ENCODE data around the gene SF3B1. TPM values are rescaled to one million over a fixed set of nuclear protein-coding genes. Genes with fewer than 3 reads are reported as not detected.

The SF3B1 gene
- total and polyA plus RNA-seq, 2 experiments from 2014 or later = 196 to 216 TPM

DNA sequence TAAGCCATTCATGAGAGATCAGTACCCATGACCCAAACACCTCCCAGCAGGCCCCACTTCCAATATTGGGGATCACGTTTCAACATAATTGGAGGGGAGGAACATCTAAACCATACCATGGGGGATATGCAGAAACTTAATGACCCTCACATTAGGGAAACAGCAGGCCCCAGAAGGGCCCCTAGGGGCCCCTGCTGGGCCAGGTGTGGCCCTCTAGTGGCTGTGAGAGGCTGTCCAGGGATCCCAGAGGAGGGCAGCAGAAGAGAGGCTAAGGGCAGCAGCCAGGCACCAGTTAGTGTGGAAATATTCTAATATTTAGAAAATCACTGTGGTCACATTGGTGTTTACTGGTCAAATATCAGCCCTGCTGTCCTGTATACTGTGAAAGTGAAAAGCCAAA is 75.0 kb downstream of the SF3B1 start:
- peaks cover 22% of the 10 kb centered on the region for H3K4me1 ChIP-seq (ENCODE audit: insufficient read depth)
- no peak overlapping the region for H3K27ac ChIP-seq
- H3K9ac ChIP-seq = no peak overlapping the region
- in situ Hi-C loops (cut with MboI) = no loop called here
- H3K79me2 ChIP-seq (ENCODE audit: insufficient read depth) = no peaks in the 10 kb centered on the region
- no peak for DNase-seq
- H4K20me1 ChIP-seq (ENCODE audit: insufficient read depth) = no peaks in the 10 kb centered on the region
- H3K36me3 ChIP-seq (ENCODE audit: low read depth) = no peaks in the 10 kb centered on the region
- H3F3A ChIP-seq (ENCODE audit: insufficient read depth) = peaks cover 29% of the 10 kb centered on the region
- no peaks in the 10 kb centered on the region for H3K9me3 ChIP-seq (ENCODE audit: low read depth)
- peaks cover 7% of the 10 kb centered on the region for H3K27me3 ChIP-seq (replicated peaks; ENCODE audit: insufficient read depth)
- no peak overlapping the region for H2AFZ ChIP-seq
- TF ChIP-seq EZH2 (IDR thresholded peaks at IDR 0.05; ENCODE audit: insufficient read depth, poor library complexity, severe bottlenecking) = no peak
- no peak for TF ChIP-seq EZH2phosphoT487 (IDR thresholded peaks at IDR 0.05; ENCODE audit: insufficient read depth, low read depth)
- H3K4me3 ChIP-seq = no peak overlapping the region
- H3K4me2 ChIP-seq (ENCODE audit: unreplicated experiment) = no peak overlapping the region
- WGBS, 2 experiments (ENCODE audit: low coverage in 1 of 2, low lambda C conversion rate in 2 of 2, missing lambda C conversion rate in 2 of 2) = 91 to 93% methylated on average over 1 of the region's 1 CpG
- H3K9me2 ChIP-seq (ENCODE audit: insufficient read depth) = no peaks in the 10 kb centered on the region

DNA sequence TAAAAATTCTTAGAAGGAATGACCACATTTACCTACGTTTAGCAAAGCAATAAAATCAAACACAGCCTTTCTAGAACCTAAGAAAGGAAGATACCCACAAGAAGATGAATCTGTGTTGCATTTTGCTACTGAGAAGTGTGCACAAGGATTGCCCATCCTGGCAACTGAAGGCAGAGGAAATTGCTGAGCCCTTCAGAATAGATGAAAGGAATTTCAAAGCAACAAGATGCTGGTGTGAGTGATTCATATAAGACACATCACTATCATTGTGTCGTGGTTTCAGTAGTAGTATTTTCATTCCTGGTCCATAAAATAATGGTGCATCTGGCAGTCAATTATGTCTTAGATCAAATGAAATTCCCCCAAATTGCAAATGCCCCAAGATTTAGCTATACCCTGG is 75.9 kb downstream of the SF3B1 start:
- no peaks in the 10 kb centered on the region for H3K9me2 ChIP-seq (ENCODE audit: insufficient read depth)
- in situ Hi-C loops (cut with MboI) = no loop called here
- no peaks in the 10 kb centered on the region for H3K36me3 ChIP-seq (ENCODE audit: low read depth)

DNA sequence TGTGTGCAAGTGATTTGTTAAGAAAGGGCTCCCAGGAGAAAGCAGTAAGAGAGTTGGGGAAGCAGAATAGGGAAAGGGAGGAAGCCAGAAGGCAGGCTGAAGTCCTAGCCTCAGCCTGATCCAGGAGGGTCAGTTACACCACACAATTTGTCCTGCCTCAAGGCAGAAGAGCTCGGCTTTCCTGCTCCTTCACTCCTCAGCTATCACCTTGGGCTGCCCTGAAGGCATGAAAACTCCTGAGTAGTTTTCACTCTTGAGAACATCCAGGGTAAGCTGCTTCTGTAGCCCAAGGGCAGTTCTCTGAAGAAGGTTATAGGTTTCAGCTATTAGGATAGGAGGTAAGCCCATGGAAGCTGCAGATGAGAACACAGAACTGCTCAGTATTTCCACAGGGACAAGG is 76.8 kb downstream of the SF3B1 start:
- H3K4me1 ChIP-seq (ENCODE audit: insufficient read depth) = peaks cover 22% of the 10 kb centered on the region
- no peak overlapping the region for H3K4me2 ChIP-seq (ENCODE audit: unreplicated experiment)
- no peak overlapping the region for H3K4me3 ChIP-seq
- H3K36me3 ChIP-seq (ENCODE audit: low read depth) = no peaks in the 10 kb centered on the region
- TF ChIP-seq EZH2 (IDR thresholded peaks at IDR 0.05; ENCODE audit: insufficient read depth, poor library complexity, severe bottlenecking) (no peak), EZH2phosphoT487 (IDR thresholded peaks at IDR 0.05; ENCODE audit: insufficient read depth, low read depth) (no peak)
- in situ Hi-C loops (cut with MboI) = no loop called here
- 92 to 100% methylated on average over 1 of the region's 1 CpG for WGBS, 2 experiments (ENCODE audit: low coverage in 1 of 2, low lambda C conversion rate in 2 of 2, missing lambda C conversion rate in 2 of 2)
- H3K79me2 ChIP-seq (ENCODE audit: insufficient read depth) = no peaks in the 10 kb centered on the region
- H3K27me3 ChIP-seq (replicated peaks; ENCODE audit: insufficient read depth) = peaks cover 7% of the 10 kb centered on the region
- H3K9ac ChIP-seq = no peak overlapping the region
- H3F3A ChIP-seq (ENCODE audit: insufficient read depth) = peaks cover 29% of the 10 kb centered on the region
- H3K27ac ChIP-seq = no peak overlapping the region
- H3K9me3 ChIP-seq (ENCODE audit: low read depth) = no peaks in the 10 kb centered on the region
- no peaks in the 10 kb centered on the region for H4K20me1 ChIP-seq (ENCODE audit: insufficient read depth)
- no peak for DNase-seq
- no peaks in the 10 kb centered on the region for H3K9me2 ChIP-seq (ENCODE audit: insufficient read depth)
- no peak overlapping the region for H2AFZ ChIP-seq

More for the DNA sequence above, 75.9 kb downstream of the SF3B1 start:
- Histone ChIP-seq H3K9me3 (ENCODE audit: low read depth) (no peaks in the 10 kb centered on the region), H3F3A (ENCODE audit: insufficient read depth) (peaks cover 29% of the 10 kb centered on the region), H3K4me2 (ENCODE audit: unreplicated experiment) (no peak overlapping the region), H3K27me3 (replicated peaks; ENCODE audit: insufficient read depth) (peaks cover 7% of the 10 kb centered on the region), H4K20me1 (ENCODE audit: insufficient read depth) (no peaks in the 10 kb centered on the region), H3K79me2 (ENCODE audit: insufficient read depth) (no peaks in the 10 kb centered on the region), H3K9ac (no peak overlapping the region), H2AFZ (no peak overlapping the region), H3K27ac (no peak overlapping the region), H3K4me1 (ENCODE audit: insufficient read depth) (peaks cover 22% of the 10 kb centered on the region), H3K4me3 (no peak overlapping the region)
- 18 to 23% methylated on average over 2 of the region's 2 CpGs for WGBS, 2 experiments (ENCODE audit: low coverage in 1 of 2, low lambda C conversion rate in 2 of 2, missing lambda C conversion rate in 2 of 2)
- peak; percentile 70 for DNase-seq
- TF ChIP-seq EZH2phosphoT487 (IDR thresholded peaks at IDR 0.05; ENCODE audit: insufficient read depth, low read depth) (no peak), EZH2 (IDR thresholded peaks at IDR 0.05; ENCODE audit: insufficient read depth, poor library complexity, severe bottlenecking) (no peak)

DNA sequence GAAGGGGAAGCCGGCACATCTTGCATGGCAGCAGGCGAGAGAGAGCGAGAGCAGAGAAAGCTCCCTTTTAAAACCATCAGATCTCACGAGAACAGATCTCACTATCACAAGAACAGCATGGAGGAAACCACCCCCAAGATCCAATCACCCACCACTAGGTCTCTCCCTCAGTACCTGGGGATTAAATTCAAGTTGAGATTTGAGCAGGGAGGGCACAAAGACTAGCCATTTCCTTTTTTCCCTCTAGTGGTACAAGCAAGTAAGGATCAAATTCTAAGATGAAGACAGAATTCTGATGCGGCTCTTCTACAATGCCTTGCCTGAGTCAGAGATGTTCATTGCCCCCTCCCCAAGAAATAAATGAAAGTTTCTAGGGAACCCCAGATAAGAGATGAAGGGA is 78.7 kb downstream of the SF3B1 start:
- Histone ChIP-seq H3K36me3 (ENCODE audit: low read depth) (no peaks in the 10 kb centered on the region), H3K9ac (no peak overlapping the region), H2AFZ (no peak overlapping the region), H3K4me1 (ENCODE audit: insufficient read depth) (peaks cover 17% of the 10 kb centered on the region), H3K79me2 (ENCODE audit: insufficient read depth) (no peaks in the 10 kb centered on the region), H3K27ac (no peak overlapping the region), H3K27me3 (replicated peaks; ENCODE audit: insufficient read depth) (peaks cover 7% of the 10 kb centered on the region), H4K20me1 (ENCODE audit: insufficient read depth) (no peaks in the 10 kb centered on the region), H3K9me2 (ENCODE audit: insufficient read depth) (no peaks in the 10 kb centered on the region), H3K4me3 (no peak overlapping the region), H3F3A (ENCODE audit: insufficient read depth) (peaks cover 24% of the 10 kb centered on the region), H3K9me3 (ENCODE audit: low read depth) (no peaks in the 10 kb centered on the region), H3K4me2 (ENCODE audit: unreplicated experiment) (no peak overlapping the region)
- WGBS, 2 experiments (ENCODE audit: low coverage in 1 of 2, low lambda C conversion rate in 2 of 2, missing lambda C conversion rate in 2 of 2) = 93 to 95% methylated on average over 5 of the region's 5 CpGs
- in situ Hi-C loops (cut with MboI) = no loop called here
- peak; percentile 37 for DNase-seq
- TF ChIP-seq EZH2 (IDR thresholded peaks at IDR 0.05; ENCODE audit: insufficient read depth, poor library complexity, severe bottlenecking) (no peak), EZH2phosphoT487 (IDR thresholded peaks at IDR 0.05; ENCODE audit: insufficient read depth, low read depth) (no peak)

DNA sequence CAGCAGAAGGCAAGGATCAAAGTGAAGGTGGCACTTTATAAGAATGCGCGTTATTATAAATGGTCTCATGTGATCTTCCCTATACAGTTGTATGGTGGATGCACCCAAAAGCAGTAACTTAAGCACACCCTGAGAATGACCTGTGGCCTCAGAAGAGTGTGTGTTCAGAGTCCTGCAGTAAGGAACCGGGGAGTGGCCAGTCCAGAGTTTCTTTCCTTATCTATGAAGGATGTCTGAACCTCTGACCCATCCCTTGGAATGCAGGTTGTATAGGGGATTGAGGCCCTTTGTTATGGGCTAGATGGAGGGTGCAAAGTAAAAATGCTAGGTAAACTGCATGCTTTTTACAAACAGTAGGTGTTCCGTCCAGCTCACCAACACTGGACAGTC is 80.7 kb downstream of the SF3B1 start:
- no peaks in the 10 kb centered on the region for H3K9me2 ChIP-seq (ENCODE audit: insufficient read depth)
- no peaks in the 10 kb centered on the region for H3K36me3 ChIP-seq (ENCODE audit: low read depth)
- no peak overlapping the region for H3K4me2 ChIP-seq (ENCODE audit: unreplicated experiment)
- H3K9me3 ChIP-seq (ENCODE audit: low read depth) = no peaks in the 10 kb centered on the region
- no peak overlapping the region for H3K4me3 ChIP-seq
- H3K9ac ChIP-seq = no peak overlapping the region
- H3K27me3 ChIP-seq (replicated peaks; ENCODE audit: insufficient read depth) = peaks cover 7% of the 10 kb centered on the region
- H3K79me2 ChIP-seq (ENCODE audit: insufficient read depth) = no peaks in the 10 kb centered on the region
- in situ Hi-C loops (cut with MboI) = no loop called here
- H3K27ac ChIP-seq = no peak overlapping the region
- TF ChIP-seq EZH2phosphoT487 (IDR thresholded peaks at IDR 0.05; ENCODE audit: insufficient read depth, low read depth) (no peak), EZH2 (IDR thresholded peaks at IDR 0.05; ENCODE audit: insufficient read depth, poor library complexity, severe bottlenecking) (no peak)
- no peaks in the 10 kb centered on the region for H4K20me1 ChIP-seq (ENCODE audit: insufficient read depth)
- H3K4me1 ChIP-seq (ENCODE audit: insufficient read depth) = peaks cover 4% of the 10 kb centered on the region
- no peak for DNase-seq
- peaks cover 8% of the 10 kb centered on the region for H3F3A ChIP-seq (ENCODE audit: insufficient read depth)
- no peak overlapping the region for H2AFZ ChIP-seq
- WGBS, 2 experiments (ENCODE audit: low coverage in 1 of 2, low lambda C conversion rate in 2 of 2, missing lambda C conversion rate in 2 of 2) = 93 to 96% methylated on average over 4 of the region's 4 CpGs
